Loucy (cell line): ENCODE data around the gene HSPG2.
"Not testable (repeated sequence)": the region's sequence is repeated elsewhere in the genome, so short reads cannot be mapped to it uniquely, and the experiment has no call there.

Experiments
- EZH2phosphoT487 ChIP-seq: fragments of 200-600 bp; IDR thresholded peaks from 2 replicates; pipeline ENCODE4 v1.6.1; 2018; ENCODE audit warnings: antibody characterized with exemption, mild to moderate bottlenecking, moderate library complexity, borderline replicate concordance
- TF ChIP-seq, protein P1 (sequence below): fragments of 200-600 bp; sonication (generic); conservative IDR thresholded peaks from 2 replicates; pipeline ENCODE4 v1.5.1; 2014; ENCODE audit warnings: mild to moderate bottlenecking, antibody characterized with exemption, low read length

DNA sequence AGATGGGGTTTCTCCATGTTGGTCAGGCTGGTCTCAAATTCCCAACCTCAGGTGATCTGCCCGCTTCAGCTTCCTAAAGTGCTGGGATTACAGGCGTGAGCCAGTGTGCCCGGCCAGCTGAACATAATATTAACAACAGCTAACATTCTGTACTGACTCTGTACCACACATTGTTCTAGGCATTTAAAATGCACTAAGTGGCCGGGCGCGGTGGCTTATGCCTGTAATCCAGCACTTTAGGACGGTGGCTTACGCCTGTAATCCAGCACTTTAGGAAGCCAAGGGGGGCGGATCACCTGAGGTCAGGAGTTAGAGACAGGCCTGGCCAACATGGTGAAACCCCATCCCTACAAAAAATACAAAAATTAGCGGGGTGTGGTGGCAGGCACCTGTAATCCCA lies 110.4 kb downstream of the HSPG2 start:
- TF ChIP-seq, protein P1, sequence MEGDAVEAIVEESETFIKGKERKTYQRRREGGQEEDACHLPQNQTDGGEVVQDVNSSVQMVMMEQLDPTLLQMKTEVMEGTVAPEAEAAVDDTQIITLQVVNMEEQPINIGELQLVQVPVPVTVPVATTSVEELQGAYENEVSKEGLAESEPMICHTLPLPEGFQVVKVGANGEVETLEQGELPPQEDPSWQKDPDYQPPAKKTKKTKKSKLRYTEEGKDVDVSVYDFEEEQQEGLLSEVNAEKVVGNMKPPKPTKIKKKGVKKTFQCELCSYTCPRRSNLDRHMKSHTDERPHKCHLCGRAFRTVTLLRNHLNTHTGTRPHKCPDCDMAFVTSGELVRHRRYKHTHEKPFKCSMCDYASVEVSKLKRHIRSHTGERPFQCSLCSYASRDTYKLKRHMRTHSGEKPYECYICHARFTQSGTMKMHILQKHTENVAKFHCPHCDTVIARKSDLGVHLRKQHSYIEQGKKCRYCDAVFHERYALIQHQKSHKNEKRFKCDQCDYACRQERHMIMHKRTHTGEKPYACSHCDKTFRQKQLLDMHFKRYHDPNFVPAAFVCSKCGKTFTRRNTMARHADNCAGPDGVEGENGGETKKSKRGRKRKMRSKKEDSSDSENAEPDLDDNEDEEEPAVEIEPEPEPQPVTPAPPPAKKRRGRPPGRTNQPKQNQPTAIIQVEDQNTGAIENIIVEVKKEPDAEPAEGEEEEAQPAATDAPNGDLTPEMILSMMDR: not testable (repeated sequence)
- TF ChIP-seq EZH2phosphoT487: not testable (repeated sequence)
